ENCODE results near the gene NOL12.
A peak's percentile ranks its signal among the peaks of the same experiment; 100 is the strongest.
"Not testable (repeated sequence)": the region's sequence is repeated elsewhere in the genome, so short reads cannot be mapped to it uniquely, and the experiment has no call there.

The NOL12 gene

GRCh38 chr22:37681001-37681424 lies 5.1 kb upstream of the NOL12 start:
- DNase-seq = no peak

GRCh38 chr22:37681556-37682049 lies 4.5 kb upstream of the NOL12 start:
- DNase-seq = peak; percentile 76

- no peak for DNase-seq
Observed at GRCh38 chr22:37684803-37685615, 1.1 kb upstream of the NOL12 start.

GRCh38 chr22:37690407-37690806 lies 4.3 kb downstream of the NOL12 start:
- no peak for DNase-seq

GRCh38 chr22:37690901-37691504 lies 4.9 kb downstream of the NOL12 start:
- DNase-seq = no peak

GRCh38 chr22:37692627-37693285 lies 6.6 kb downstream of the NOL12 start:
- DNase-seq = no peak

GRCh38 chr22:37694131-37694530 lies 8.0 kb downstream of the NOL12 start:
- not testable (repeated sequence) for DNase-seq

- not testable (repeated sequence) for DNase-seq
Observed at GRCh38 chr22:37696260-37696656, 10.1 kb downstream of the NOL12 start.

- peak; percentile 89 for DNase-seq
Observed at GRCh38 chr22:37696657-37697537, 10.8 kb downstream of the NOL12 start, which contains the start of gene TRIOBP. TSS of gene TRIOBP (plus strand) at chr22:37697048. CDS start at chr22:37701366, 4,318 bp downstream.

- no peak for DNase-seq
Observed at GRCh38 chr22:37697538-37697835, 11.3 kb downstream of the NOL12 start.

- peak; percentile 23 for DNase-seq
Observed at GRCh38 chr22:37701141-37701786, 15.1 kb downstream of the NOL12 start.

- no peak for DNase-seq
Observed at GRCh38 chr22:37703906-37704305, 17.8 kb downstream of the NOL12 start.

GRCh38 chr22:37704645-37705044 lies 18.5 kb downstream of the NOL12 start:
- DNase-seq = no peak

GRCh38 chr22:37705205-37705604 lies 19.1 kb downstream of the NOL12 start:
- no peak for DNase-seq

GRCh38 chr22:37708580-37709444 lies 22.7 kb downstream of the NOL12 start:
- no peak for DNase-seq

- DNase-seq = no peak
Observed at GRCh38 chr22:37709445-37709765, 23.3 kb downstream of the NOL12 start.

- no peak for DNase-seq
Observed at GRCh38 chr22:37710675-37711074, 24.5 kb downstream of the NOL12 start.

- DNase-seq = no peak
Observed at GRCh38 chr22:37711490-37711889, 25.3 kb downstream of the NOL12 start.

GRCh38 chr22:37713761-37714160 lies 27.6 kb downstream of the NOL12 start:
- DNase-seq = no peak

GRCh38 chr22:37714634-37715033 lies 28.5 kb downstream of the NOL12 start:
- DNase-seq = no peak

- DNase-seq = no peak
Observed at GRCh38 chr22:37715760-37716159, 29.6 kb downstream of the NOL12 start.
